ENCODE results near the gene CDC42BPB.
A peak's percentile ranks its signal among the peaks of the same experiment; 100 is the strongest.

Gene CDC42BPB

GRCh38 chr14:103057372-103058163 lies at the start of gene CDC42BPB:
TSS of gene CDC42BPB (minus strand) at chr14:103057549. CDS start at chr14:103057173, 376 bp downstream.
- DNase-seq (ENCODE audit: low spot score), result peak; percentile 64

GRCh38 chr14:103105580-103106150 lies 48.3 kb upstream of the CDC42BPB start:
- DNase-seq (ENCODE audit: low spot score), result peak; percentile 7

- peak; percentile 74 for DNase-seq (ENCODE audit: low spot score)
Measured at GRCh38 chr14:103104654-103105452, 47.5 kb upstream of the CDC42BPB start.

- DNase-seq (ENCODE audit: low spot score), result no peak
Measured at GRCh38 chr14:103104389-103104653, 47.0 kb upstream of the CDC42BPB start.

- no peak for DNase-seq (ENCODE audit: low spot score)
Measured at GRCh38 chr14:103103461-103104388, 46.4 kb upstream of the CDC42BPB start.

GRCh38 chr14:103102689-103103260 lies 45.4 kb upstream of the CDC42BPB start:
- DNase-seq (ENCODE audit: low spot score), result no peak

- no peak for DNase-seq (ENCODE audit: low spot score)
Measured at GRCh38 chr14:103101963-103102688, 44.8 kb upstream of the CDC42BPB start.

GRCh38 chr14:103101257-103101962 lies 44.1 kb upstream of the CDC42BPB start:
- no peak for DNase-seq (ENCODE audit: low spot score)

- no peak for DNase-seq (ENCODE audit: low spot score)
Measured at GRCh38 chr14:103100281-103101121, 43.2 kb upstream of the CDC42BPB start.

GRCh38 chr14:103099733-103100280 lies 42.5 kb upstream of the CDC42BPB start:
- DNase-seq (ENCODE audit: low spot score), result no peak

GRCh38 chr14:103099081-103099732 lies 41.9 kb upstream of the CDC42BPB start:
- DNase-seq (ENCODE audit: low spot score), result no peak

- DNase-seq (ENCODE audit: low spot score), result no peak
Measured at GRCh38 chr14:103097994-103098957, 40.9 kb upstream of the CDC42BPB start.

- DNase-seq (ENCODE audit: low spot score), result no peak
Measured at GRCh38 chr14:103097244-103097993, 40.1 kb upstream of the CDC42BPB start.

GRCh38 chr14:103096387-103096786 lies 39.0 kb upstream of the CDC42BPB start:
- no peak for DNase-seq (ENCODE audit: low spot score)

- DNase-seq (ENCODE audit: low spot score), result no peak
Measured at GRCh38 chr14:103095210-103095778, 37.9 kb upstream of the CDC42BPB start.

Data from CD4-positive, alpha-beta T cell treated with Interleukin-2 at 100 ng/mL for 4 hours (primary cell).